Mucosa of stomach (tissue), 1 donor: Measurements from ENCODE around the gene FASLG.
"Not testable (repeated sequence)": the region's sequence is repeated elsewhere in the genome, so short reads cannot be mapped to it uniquely, and the experiment has no call there.

Experiments used
- H3K27me3 ChIP-seq: one replicate; pipeline ENCODE4 v1.7.0; 2013; ENCODE audit warnings: mild to moderate bottlenecking, low read length; ENCODE audit not compliant: control insufficient read depth, insufficient read depth
- H3K36me3 ChIP-seq: one replicate; pipeline ENCODE4 v1.7.0; 2013; ENCODE audit warnings: low read length; ENCODE audit not compliant: control insufficient read depth, insufficient read depth
- H3K4me1 ChIP-seq: one replicate; pipeline ENCODE4 v1.7.0; 2013; ENCODE audit warnings: mild to moderate bottlenecking, low read length; ENCODE audit not compliant: control insufficient read depth, insufficient read depth
- H3K4me3 ChIP-seq: one replicate; pipeline ENCODE4 v1.7.0; 2013; ENCODE audit warnings: low read length
- H3K9ac ChIP-seq: one replicate; pipeline ENCODE4 v1.7.0; 2013; ENCODE audit warnings: mild to moderate bottlenecking, low read length, moderate library complexity
- H3K9me3 ChIP-seq: one replicate; pipeline ENCODE4 v1.7.0; 2013; ENCODE audit warnings: mild to moderate bottlenecking, low read length, moderate library complexity; ENCODE audit not compliant: control insufficient read depth
- donor health status: Pancreatic carcinoma.

The FASLG gene

GRCh38 chr1:172671591-172671990 lies 12.7 kb downstream of the FASLG start:
- Histone ChIP-seq H3K27me3 (no peaks in the 10 kb centered on the region), H3K36me3 (no peaks in the 10 kb centered on the region), H3K4me3 (no peak overlapping the region), H3K9ac (no peak overlapping the region), H3K4me1 (no peaks in the 10 kb centered on the region), H3K9me3 (no peaks in the 10 kb centered on the region)

GRCh38 chr1:172672720-172673119 lies 13.8 kb downstream of the FASLG start:
- H3K9ac ChIP-seq, result no peak overlapping the region
- no peaks in the 10 kb centered on the region for H3K27me3 ChIP-seq
- H3K9me3 ChIP-seq, result no peaks in the 10 kb centered on the region
- no peaks in the 10 kb centered on the region for H3K4me1 ChIP-seq
- H3K4me3 ChIP-seq, result no peak overlapping the region
- H3K36me3 ChIP-seq, result no peaks in the 10 kb centered on the region

GRCh38 chr1:172673761-172674160 lies 14.9 kb downstream of the FASLG start:
- no peak overlapping the region for H3K9ac ChIP-seq
- H3K27me3 ChIP-seq, result no peaks in the 10 kb centered on the region
- H3K4me3 ChIP-seq, result no peak overlapping the region
- H3K36me3 ChIP-seq, result no peaks in the 10 kb centered on the region
- H3K9me3 ChIP-seq, result no peaks in the 10 kb centered on the region
- no peaks in the 10 kb centered on the region for H3K4me1 ChIP-seq

- H3K4me3 ChIP-seq, result no peak overlapping the region
- H3K36me3 ChIP-seq, result no peaks in the 10 kb centered on the region
These were observed 16.1 kb downstream of the FASLG start for GRCh38 chr1:172674831-172675613.

GRCh38 chr1:172679000-172679772 lies 20.3 kb downstream of the FASLG start:
- no peaks in the 10 kb centered on the region for H3K27me3 ChIP-seq
- H3K9me3 ChIP-seq, result no peaks in the 10 kb centered on the region
- no peak overlapping the region for H3K9ac ChIP-seq
- H3K4me1 ChIP-seq, result no peaks in the 10 kb centered on the region
- no peaks in the 10 kb centered on the region for H3K36me3 ChIP-seq
- no peak overlapping the region for H3K4me3 ChIP-seq

More at GRCh38 chr1:172674831-172675613, 16.1 kb downstream of the FASLG start:
- Histone ChIP-seq H3K4me1 (no peaks in the 10 kb centered on the region), H3K9ac (no peak overlapping the region), H3K27me3 (no peaks in the 10 kb centered on the region), H3K9me3 (no peaks in the 10 kb centered on the region)

- Histone ChIP-seq H3K4me3 (no peak overlapping the region), H3K9me3 (no peaks in the 10 kb centered on the region), H3K9ac (no peak overlapping the region), H3K4me1 (no peaks in the 10 kb centered on the region), H3K27me3 (no peaks in the 10 kb centered on the region), H3K36me3 (no peaks in the 10 kb centered on the region)
These were observed 21.3 kb downstream of the FASLG start for GRCh38 chr1:172680244-172680643.

GRCh38 chr1:172680733-172681275 lies 21.9 kb downstream of the FASLG start:
- no peaks in the 10 kb centered on the region for H3K9me3 ChIP-seq
- H3K4me3 ChIP-seq, result no peak overlapping the region
- H3K9ac ChIP-seq, result no peak overlapping the region
- H3K36me3 ChIP-seq, result no peaks in the 10 kb centered on the region
- no peaks in the 10 kb centered on the region for H3K27me3 ChIP-seq
- no peaks in the 10 kb centered on the region for H3K4me1 ChIP-seq

- H3K9me3 ChIP-seq, result no peaks in the 10 kb centered on the region
These were observed 23.9 kb downstream of the FASLG start for GRCh38 chr1:172682812-172683211.

GRCh38 chr1:172686143-172686542 lies 27.2 kb downstream of the FASLG start:
- Histone ChIP-seq H3K36me3 (no peaks in the 10 kb centered on the region), H3K9ac (no peak overlapping the region), H3K4me3 (no peak overlapping the region), H3K27me3 (no peaks in the 10 kb centered on the region), H3K9me3 (no peaks in the 10 kb centered on the region), H3K4me1 (no peaks in the 10 kb centered on the region)

More at GRCh38 chr1:172682812-172683211, 23.9 kb downstream of the FASLG start:
- H3K4me3 ChIP-seq, result no peak overlapping the region
- no peak overlapping the region for H3K9ac ChIP-seq
- no peaks in the 10 kb centered on the region for H3K36me3 ChIP-seq
- no peaks in the 10 kb centered on the region for H3K27me3 ChIP-seq
- no peaks in the 10 kb centered on the region for H3K4me1 ChIP-seq

GRCh38 chr1:172688428-172689085 lies 29.7 kb downstream of the FASLG start:
- not testable (repeated sequence) for H3K4me3 ChIP-seq, H3K27me3 ChIP-seq, H3K9ac ChIP-seq, H3K9me3 ChIP-seq, H3K4me1 ChIP-seq, H3K36me3 ChIP-seq

- not testable (repeated sequence) for H3K4me3 ChIP-seq, H3K36me3 ChIP-seq, H3K27me3 ChIP-seq, H3K9ac ChIP-seq, H3K4me1 ChIP-seq, H3K9me3 ChIP-seq
These were observed 32.0 kb downstream of the FASLG start for GRCh38 chr1:172690925-172691324.

- Histone ChIP-seq H3K9me3 (no peaks in the 10 kb centered on the region), H3K36me3 (no peaks in the 10 kb centered on the region), H3K4me1 (no peaks in the 10 kb centered on the region), H3K27me3 (no peaks in the 10 kb centered on the region), H3K9ac (no peak overlapping the region), H3K4me3 (no peak overlapping the region)
These were observed 38.7 kb downstream of the FASLG start for GRCh38 chr1:172697534-172698002.
